GM18909 (cell line): ENCODE results near the gene HOMER1.
A peak's percentile ranks its signal among the peaks of the same experiment; 100 is the strongest.
"Not testable (repeated sequence)": the region's sequence is repeated elsewhere in the genome, so short reads cannot be mapped to it uniquely, and the experiment has no call there.

Source experiments
- ATAC-seq: cut with Tn5 transposase; IDR thresholded peaks from one replicate; pipeline ENCODE4 v1.9.1; 2021; ENCODE audit warnings: mild to moderate bottlenecking; ENCODE audit not compliant: unreplicated experiment, poor library complexity

Gene HOMER1

GRCh38 chr5:79436224-79436623 is 77.7 kb downstream of the HOMER1 start:
- no peak for ATAC-seq

- ATAC-seq, result no peak
These were observed 83.7 kb downstream of the HOMER1 start for GRCh38 chr5:79430196-79430595.

GRCh38 chr5:79423296-79423695 is 90.6 kb downstream of the HOMER1 start:
- ATAC-seq, result no peak

- no peak for ATAC-seq
These were observed 93.7 kb downstream of the HOMER1 start for GRCh38 chr5:79420248-79420647.

DNA sequence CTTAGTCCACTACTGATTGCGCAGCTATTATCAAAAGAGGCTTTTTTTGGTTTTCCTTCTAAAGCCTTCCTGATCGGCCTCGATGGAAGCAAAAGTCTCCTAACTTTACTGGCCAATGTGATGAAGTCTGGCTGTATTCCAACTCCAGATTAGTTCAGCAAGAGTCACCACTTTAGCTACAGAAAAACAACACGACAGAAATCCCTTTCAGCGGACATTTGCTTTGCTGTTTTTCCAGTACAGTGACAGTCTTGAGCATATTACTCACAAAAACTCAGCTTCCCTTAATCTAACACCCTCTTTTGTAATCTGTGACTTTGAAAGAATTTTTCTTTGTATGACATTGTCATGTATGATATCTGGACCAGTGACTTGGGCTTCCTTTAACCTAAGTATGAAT is 95.7 kb downstream of the HOMER1 start:
- ATAC-seq, result no peak

DNA sequence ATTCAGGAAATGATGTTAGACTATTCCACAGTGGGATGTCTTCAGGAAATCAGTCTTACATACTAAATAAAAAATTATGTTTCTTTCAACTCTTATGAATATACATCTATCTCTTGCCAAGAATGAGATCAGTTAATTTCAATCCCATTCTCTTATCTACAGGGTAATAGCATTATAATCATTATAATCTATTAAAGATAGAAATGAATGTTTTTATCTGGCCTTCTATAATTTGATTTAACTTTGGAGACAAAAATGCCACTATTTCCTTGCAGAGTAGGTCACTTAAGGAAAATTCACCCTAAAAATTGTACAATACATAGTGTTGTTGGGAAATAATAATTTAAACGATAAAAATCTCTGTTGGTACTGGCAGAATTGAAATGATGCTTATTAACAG is 96.4 kb downstream of the HOMER1 start:
- ATAC-seq, result no peak

DNA sequence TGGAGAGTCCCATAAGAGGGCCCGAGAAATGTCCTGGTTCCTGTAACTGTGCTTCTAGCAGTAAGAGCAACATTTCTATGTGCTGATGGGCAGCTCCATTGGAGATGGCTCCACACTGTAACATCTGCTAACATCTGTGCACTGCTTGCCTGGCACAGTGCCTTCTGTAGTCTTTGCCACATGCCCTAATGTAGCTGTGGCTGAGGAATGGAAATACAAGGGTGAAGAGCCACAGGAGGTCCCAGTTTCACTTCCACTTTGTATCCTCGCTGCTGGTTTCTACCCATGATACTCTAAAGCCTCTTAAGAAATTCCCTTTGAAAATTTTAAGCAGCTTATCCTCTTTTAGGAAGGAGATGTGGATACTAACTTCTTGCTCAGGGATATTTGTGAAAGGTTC is 97.4 kb downstream of the HOMER1 start:
- ATAC-seq, result peak; percentile 92

GRCh38 chr5:79413112-79413511 is 100.8 kb downstream of the HOMER1 start:
- ATAC-seq, result no peak

GRCh38 chr5:79408028-79408427 is 105.9 kb downstream of the HOMER1 start:
- ATAC-seq, result no peak

GRCh38 chr5:79407591-79407990 is 106.3 kb downstream of the HOMER1 start:
- ATAC-seq, result no peak

DNA sequence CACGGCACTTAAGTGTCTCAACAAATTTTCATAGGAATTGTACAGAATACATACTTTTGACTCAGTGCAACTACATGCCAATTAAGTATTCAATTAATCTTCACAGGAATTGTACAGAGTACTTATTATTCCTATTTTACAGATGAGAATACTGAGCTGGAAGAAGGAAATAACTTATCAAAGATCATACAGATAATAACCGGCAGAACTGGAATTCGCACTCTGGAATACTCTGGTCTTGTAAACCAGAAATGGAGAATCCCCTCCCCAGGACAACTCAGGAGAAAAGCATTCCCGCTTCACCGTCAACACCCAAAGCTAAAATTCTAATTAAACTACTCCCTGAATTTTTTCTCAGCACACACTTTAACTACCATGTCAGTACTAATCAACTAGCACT is 112.7 kb downstream of the HOMER1 start:
- ATAC-seq, result no peak

GRCh38 chr5:79399046-79399445 is 114.9 kb downstream of the HOMER1 start:
- ATAC-seq, result no peak

DNA sequence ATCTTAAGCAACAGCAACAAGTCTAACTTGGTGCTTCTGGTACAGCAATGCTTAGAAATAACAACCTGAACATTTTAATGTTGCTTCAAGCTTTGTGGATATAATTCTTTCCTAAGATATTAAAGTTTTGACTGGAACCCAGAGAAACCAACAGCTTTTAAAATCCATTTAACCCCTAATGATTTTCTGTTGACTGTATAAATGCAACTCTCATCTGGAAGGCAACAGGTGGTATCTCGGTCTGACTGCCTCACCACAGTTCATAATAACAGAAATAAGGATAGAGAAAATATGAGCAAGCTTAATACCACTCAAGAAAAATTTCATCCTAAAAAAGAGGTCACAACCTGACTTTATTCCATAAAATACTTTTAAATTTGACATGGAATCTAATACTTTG is 116.9 kb downstream of the HOMER1 start:
- ATAC-seq, result no peak

- ATAC-seq, result no peak
These were observed 117.7 kb downstream of the HOMER1 start for GRCh38 chr5:79396265-79396664.

DNA sequence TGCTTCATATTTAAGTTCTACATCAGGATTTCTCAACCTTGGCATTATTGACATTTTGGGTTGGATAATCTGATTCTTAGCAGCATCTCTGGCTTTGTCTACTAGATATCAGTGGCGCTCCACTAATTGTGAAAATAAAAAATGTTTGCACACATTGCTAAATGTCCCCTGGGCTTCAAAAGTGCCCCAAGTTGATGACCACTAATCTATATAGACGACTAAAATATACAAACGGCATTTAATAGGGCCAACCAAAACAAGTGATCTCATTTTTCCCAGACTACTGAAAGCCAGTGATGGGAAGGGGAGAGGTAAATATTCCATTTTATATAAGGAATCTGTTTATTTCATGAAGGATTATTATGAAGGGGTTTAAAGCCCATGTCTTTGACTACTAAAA is 118.6 kb downstream of the HOMER1 start:
- ATAC-seq, result no peak

DNA sequence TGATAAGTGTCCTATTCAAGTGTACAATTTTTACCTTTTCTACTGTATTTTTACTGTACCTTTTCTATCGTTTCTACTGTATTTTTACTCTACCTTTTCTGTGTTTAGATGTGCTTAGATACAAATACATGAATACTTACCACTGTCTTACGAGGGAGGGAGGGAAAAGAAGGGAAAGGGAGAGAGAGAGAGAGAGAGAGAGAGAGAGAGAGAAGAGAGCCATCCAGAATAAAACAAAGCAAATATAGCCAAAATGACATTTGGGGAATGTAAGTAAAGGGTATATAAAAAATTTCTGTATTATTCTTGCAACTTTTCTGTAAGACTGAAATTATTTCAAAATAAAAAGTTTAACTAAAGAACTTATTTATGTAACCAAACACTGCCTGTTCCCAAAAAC is 121.2 kb downstream of the HOMER1 start:
- no peak for ATAC-seq

GRCh38 chr5:79386679-79387078 is 127.3 kb downstream of the HOMER1 start:
- ATAC-seq, result no peak

DNA sequence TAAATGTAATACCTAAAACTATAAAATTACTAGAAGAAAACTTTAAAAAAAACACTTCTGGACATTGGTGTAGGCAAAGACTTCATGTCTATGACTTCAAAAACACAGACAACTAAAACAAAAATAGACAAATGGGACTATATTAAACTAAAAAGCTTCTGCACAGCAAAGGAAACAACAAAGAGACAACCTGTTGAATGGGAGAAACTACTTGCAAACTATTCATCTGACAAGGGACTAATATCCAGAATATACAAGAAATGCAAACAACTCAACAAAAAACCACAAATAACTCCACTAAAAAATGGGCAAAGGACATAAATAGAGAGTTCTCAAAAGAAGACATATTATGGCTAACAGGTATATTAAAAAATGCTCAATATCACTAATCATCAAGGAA is 128.8 kb downstream of the HOMER1 start:
- ATAC-seq, result not testable (repeated sequence)

- ATAC-seq, result no peak
These were observed 135.3 kb downstream of the HOMER1 start for GRCh38 chr5:79378510-79379186.

- ATAC-seq, result no peak
These were observed 156.5 kb downstream of the HOMER1 start for GRCh38 chr5:79357398-79357797.

DNA sequence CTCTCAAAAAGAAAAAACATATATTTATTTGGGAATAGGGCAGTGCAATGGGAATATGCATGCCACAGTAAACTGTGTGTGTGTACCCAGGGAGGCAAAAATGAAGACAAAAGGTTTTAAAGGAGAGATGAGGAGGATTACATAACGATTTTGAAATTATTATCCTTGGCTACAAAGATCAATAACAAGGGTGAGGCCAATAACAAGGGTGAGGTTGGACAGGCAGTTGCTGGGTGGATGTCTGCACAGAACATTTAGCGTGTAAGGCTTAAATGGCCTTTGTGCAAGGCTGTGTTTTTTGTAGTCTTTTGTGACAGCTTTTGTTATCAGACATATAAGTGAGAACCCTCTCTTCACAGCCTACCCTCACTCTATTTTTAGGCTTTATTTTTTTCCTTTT is 164.1 kb downstream of the HOMER1 start:
- no peak for ATAC-seq

- no peak for ATAC-seq
These were observed 164.9 kb downstream of the HOMER1 start for GRCh38 chr5:79349047-79349446.

- ATAC-seq, result no peak
These were observed 167.5 kb downstream of the HOMER1 start for GRCh38 chr5:79346420-79346824.
